Epithelial cell of prostate (primary cell): ENCODE results near the gene COA6.
"Not testable (repeated sequence)": the region's sequence is repeated elsewhere in the genome, so short reads cannot be mapped to it uniquely, and the experiment has no call there.

ENCODE experiments used
- DNase-seq: peaks from one replicate; pipeline ENCODE4 v3.0.0-alpha.2; 2011; ENCODE audit warnings: low read depth, low spot score
- H3K27ac ChIP-seq: fragments of 450-650 bp; 2 replicates; pipeline ENCODE4 v1.5.1; 2017; ENCODE audit warnings: mild to moderate bottlenecking

COA6 gene

GRCh38 chr1:234368320-234369032, 4.8 kb upstream of the COA6 start:
- H3K27ac ChIP-seq, result peak overlapping the region; percentile 90
- DNase-seq, result no peak

- H3K27ac ChIP-seq, result peak overlapping the region; percentile 90
- DNase-seq, result no peak
These were observed 4.2 kb upstream of the COA6 start for GRCh38 chr1:234369033-234369430.

DNA sequence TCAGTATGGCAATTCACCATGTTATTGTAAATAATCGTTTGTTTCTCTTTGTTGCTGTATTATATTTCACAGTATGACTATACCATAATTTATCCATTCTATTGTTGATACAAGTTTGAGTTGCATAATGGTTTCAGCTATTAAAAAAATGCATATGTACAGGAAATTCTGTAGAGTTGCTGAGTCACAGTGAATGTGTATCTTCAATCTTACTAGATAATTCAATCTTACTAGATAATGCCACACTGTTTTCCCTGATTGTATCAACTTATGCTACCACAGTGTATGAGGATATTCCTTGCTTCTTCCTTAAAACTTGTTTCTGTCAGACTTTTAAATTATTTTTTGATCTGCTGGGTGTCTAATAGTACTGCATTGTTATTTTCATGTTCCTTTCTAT, 3.5 kb upstream of the COA6 start:
- H3K27ac ChIP-seq, result peak overlapping the region; percentile 90
- peak; percentile 41 for DNase-seq

DNA sequence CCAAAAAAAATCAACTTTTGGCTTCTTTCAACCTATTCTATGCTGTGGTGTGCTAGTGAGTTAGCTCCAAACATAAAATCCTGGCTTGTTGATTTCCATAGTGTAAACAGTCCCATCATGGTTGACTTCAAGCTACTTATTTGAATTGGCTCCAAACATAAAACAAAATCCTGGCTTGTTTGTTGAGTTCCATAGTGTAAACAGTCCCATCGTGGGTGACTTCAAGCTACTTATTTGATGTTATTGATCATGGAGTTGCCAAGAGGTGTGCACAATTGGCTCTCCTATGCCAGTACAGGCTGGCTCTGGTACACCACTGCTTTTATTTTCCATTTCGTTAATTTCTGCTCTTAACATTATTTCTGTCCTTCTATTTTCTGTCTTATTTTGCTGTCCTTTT, 1.8 kb upstream of the COA6 start:
- H3K27ac ChIP-seq, result peak overlapping the region; percentile 90
- no peak for DNase-seq

DNA sequence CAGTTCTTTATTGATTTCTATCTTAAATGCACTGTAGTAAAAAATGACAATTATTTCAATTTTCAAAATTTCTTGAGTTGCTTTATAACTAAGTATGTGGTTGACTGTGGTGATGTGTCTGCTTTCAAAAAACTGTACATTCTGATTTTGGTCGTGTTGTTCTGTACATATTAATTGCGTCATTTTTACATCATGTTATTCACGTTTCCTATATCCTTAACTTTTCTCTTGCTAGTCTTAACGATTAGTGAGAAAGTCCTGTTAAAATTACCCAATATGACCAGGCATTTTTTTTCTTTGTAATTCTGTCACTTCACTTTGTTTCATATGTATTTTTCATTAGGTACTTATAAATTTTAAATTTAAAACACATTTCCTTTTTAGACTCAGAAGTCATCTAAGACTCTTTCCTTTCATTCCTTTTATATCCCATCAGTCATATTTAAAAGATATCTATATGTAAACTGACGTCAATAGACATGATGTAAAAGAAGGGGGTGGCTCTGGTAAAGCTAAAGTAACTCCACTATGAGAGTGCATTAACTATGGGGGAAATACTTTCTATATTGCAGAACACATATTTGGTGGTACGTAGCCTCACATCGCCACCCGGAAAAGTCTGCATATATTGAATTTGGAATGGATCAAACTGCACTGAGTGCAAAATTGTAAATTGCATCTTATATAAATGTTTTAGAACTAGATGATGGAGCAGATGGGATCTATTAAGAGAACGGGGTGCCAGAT, 1.1 kb upstream of the COA6 start:
- DNase-seq, result no peak
- peak overlapping the region; percentile 90 for H3K27ac ChIP-seq

DNA sequence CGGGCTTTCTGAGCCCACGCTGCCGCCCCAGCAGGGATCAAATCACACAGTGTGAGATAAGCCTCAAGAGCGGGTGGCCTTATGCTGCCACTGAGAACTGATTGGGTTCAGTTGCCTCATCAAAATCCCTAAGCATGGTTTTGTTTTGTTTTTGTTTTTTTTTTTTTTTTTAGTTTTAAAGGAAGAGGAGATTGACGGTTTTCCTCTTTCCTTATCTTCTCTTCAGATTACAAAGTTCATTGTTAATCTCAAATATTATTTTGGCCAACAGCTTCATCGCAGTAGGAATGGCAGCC, 651 bp downstream of the COA6 start:
- no peak for DNase-seq
- peak overlapping the region; percentile 90 for H3K27ac ChIP-seq

GRCh38 chr1:234375672-234376071, 2.4 kb downstream of the COA6 start:
- DNase-seq, result no peak

DNA sequence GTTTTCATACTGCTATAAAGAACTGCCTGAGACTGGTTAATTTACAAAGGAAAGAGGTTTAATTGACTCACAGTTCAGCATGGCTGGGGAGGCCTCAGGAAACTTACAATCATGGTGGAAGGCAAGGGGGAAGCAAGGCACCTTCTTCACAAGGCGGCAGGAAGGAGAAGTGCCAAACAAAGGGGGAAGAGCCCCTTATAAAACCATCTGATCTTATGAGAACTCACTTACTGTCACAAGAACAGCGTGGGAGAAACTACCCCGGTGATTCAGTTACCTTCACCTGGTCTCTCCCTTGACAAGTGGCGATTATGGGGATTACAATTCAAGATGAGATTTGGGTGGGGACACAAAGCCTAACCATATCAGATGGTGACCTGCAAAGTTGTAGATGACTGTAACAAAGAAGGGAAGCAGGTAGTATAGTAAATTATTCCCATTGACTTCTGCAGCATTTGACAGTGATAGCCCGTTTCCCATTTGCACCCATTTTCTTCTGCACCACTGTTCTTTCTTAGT, 6.4 kb downstream of the COA6 start:
- not testable (repeated sequence) for H3K27ac ChIP-seq, DNase-seq

More at GRCh38 chr1:234375672-234376071, 2.4 kb downstream of the COA6 start:
- no peak overlapping the region for H3K27ac ChIP-seq

DNA sequence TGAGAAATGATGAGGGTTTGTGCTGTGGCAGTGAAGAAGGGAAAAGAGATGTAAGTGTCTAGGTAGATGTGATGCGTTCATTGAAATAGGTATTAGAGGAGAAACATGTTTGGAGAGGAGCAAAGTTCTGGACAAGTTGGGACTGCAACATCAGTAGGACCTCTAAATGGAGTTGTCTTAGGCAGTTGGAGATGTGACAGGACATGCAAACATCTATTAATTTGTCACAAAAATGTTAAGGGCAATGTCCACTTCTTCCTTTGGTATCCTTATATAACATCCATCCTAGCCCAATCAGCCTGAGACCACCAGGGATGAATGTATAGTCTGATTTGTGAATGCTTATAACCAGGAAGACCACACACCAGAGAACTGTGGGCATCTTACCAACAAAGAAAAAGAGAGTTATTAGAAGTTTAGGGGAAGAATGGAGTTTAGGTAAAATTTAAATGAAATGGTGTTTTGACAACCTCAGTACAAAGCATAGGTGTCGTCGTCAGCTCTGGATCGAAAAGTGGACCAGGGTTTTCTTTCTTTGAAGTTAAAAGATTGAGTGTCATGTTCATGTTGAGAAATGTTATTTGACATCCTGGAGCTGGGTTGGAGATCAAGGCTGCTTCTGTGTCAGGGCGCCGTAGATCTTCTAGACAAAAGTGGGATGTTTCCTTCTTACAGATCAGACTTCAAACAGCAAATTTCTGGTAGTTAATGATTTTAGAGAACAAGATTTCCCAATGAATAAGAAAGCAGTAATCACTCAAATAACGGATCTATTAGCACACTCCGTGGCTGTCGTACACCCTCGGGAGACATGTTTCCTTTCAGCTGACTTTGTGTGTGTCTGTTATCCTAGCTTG, 8.7 kb downstream of the COA6 start:
- DNase-seq, result no peak
- no peak overlapping the region for H3K27ac ChIP-seq

DNA sequence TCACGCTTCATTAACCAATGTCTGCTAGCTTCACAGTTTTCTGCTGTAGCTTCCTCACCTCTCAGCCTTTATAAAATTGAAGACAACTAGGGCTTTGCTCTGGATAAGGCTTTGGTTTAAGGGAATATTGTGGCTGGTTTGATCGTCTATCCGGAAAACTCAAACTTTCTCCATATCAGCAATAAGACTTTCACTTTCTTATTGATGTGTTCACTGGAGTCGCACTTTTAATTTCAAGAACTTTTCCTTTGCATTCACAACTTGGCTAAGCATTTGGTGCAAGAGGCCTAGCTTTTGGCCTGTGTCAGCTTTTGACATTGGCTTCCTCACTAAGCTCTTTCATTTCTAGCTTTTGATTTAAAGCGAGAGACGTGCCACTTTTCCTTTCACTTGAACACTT, 12.9 kb downstream of the COA6 start:
- no peak overlapping the region for H3K27ac ChIP-seq
- DNase-seq, result no peak

DNA sequence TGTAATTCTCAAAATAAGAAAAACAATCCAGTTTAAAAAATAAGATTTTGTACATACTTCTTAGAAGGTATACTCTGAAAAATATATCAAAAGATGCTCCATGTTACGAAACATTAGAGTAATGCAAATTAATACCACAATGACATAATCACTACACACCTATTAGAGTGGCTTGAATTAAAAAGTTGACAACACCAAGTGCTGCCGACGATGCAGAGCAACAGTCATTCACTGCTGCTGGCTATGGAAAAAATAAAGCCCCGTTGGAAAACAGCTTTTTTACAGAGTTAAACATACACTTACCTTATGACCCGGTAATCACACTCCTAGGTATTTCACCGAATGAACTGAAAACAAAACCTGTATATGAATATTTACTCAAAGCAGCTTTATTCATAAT, 14.8 kb downstream of the COA6 start:
- no peak for DNase-seq
- H3K27ac ChIP-seq, result no peak overlapping the region

GRCh38 chr1:234393190-234393589, 19.9 kb downstream of the COA6 start:
- no peak for DNase-seq
- H3K27ac ChIP-seq, result no peak overlapping the region

DNA sequence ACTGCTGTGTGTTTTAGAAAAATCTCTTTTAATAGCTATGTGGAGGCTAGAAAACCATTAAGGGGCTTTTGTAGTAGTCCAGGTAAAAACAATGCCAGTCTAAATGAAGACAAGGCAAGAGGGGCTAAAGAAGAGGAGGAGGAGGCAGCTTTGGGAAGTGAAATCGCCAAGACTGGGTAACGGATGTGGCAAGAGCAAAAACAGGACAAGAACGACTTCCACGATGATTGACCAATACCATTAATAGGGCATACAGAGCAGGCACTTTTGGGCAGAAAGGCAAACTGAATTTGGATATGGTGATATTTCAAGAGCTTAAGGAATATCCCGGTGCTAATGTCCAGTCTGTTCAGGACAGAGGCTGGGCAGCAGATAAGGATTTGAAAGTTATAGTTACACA, 22.0 kb downstream of the COA6 start:
- no peak for DNase-seq
- H3K27ac ChIP-seq, result no peak overlapping the region

GRCh38 chr1:234396092-234396491, 22.8 kb downstream of the COA6 start:
- H3K27ac ChIP-seq, result no peak overlapping the region
- no peak for DNase-seq

GRCh38 chr1:234396871-234397270, 23.6 kb downstream of the COA6 start:
- DNase-seq, result no peak
- H3K27ac ChIP-seq, result no peak overlapping the region

DNA sequence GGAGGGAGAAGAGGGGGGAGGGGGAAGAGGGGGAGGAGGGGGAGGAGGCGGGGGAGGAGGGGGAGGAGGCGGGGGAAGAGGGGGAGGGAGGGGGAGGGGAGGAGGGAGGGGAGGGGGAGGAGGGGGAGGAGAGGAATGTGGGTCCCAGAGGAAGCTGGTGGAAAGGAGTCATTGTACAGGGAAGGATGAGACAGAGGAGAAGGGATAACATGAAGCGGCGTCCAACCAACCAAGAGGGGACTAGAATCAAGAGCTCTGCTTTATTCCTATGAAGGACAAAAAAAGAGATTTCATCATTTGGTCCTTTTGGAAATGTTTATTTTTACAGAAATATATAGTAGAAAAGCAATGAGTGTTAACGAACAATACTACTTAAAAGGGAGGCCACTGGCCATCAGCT, 24.5 kb downstream of the COA6 start:
- no peak overlapping the region for H3K27ac ChIP-seq
- DNase-seq, result no peak

DNA sequence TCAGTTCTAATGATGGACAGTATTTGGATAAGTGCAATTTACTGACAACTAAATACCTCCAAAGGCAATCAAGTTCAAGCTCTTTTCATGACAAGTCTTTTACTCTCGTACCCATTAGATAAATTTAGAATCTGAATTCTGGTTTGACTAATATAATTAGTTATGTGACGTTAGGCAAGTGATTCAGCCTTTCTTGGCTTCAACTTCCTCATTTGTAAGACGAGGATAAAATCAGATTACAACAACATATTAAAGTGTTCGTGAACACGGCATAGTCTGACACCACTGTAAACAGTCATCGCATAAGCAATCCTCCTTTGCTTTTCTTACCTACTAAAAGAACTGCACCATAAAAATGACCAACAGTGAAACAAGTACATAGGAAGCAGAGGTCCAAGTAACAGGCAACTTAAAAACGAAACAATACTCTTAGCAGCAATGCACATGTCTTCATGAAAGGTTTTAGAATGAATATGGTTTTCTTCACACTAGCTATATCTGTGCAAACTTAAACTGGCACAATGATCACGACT, 25.7 kb downstream of the COA6 start:
- no peak overlapping the region for H3K27ac ChIP-seq
- peak; percentile 12 for DNase-seq

GRCh38 chr1:234399515-234399914, 26.3 kb downstream of the COA6 start:
- not testable (repeated sequence) for H3K27ac ChIP-seq

DNA sequence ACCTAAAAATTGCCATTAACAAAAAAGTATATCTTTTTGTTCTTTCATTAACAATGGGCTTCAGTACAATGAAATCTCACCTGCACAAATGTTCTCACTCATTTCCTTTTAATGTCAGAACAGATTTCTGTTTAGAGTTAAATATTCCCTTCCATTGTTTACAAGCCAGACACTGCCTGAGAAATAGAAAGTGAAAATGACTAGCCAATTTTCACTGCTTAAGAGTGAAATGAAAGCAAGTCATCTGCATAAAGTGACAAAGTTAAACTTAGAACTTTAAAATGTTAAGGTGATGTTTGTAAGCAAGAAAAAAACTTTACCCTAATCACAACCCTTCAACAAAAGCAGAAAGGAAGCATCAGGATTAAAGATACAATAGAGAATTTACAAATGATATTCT, 27.5 kb downstream of the COA6 start:
- DNase-seq, result no peak
- no peak overlapping the region for H3K27ac ChIP-seq

More at GRCh38 chr1:234399515-234399914, 26.3 kb downstream of the COA6 start:
- not testable (repeated sequence) for DNase-seq

GRCh38 chr1:234401658-234402057, 28.4 kb downstream of the COA6 start:
- H3K27ac ChIP-seq, result no peak overlapping the region
- no peak for DNase-seq

GRCh38 chr1:234402939-234403338, 29.7 kb downstream of the COA6 start:
- no peak for DNase-seq
- no peak overlapping the region for H3K27ac ChIP-seq
